PFSK-1 (cell line): Measurements from ENCODE around the gene NCOA1.

ENCODE experiments used
- FOXP2 ChIP-seq: optimal IDR thresholded peaks from 2 replicates; pipeline ENCODE3; 2011; ENCODE audit warnings: borderline replicate concordance, control low read depth, inconsistent platforms; ENCODE audit not compliant: insufficient read depth; ENCODE audit errors: extremely low read length, extremely low read depth
- POLR2AphosphoS5 ChIP-seq: IDR thresholded peaks from 2 replicates; pipeline ENCODE4 v1.6.1; 2012; ENCODE audit warnings: low read depth, mild to moderate bottlenecking, control low read depth, low read length, moderate library complexity
- REST ChIP-seq, 2 experiments: IDR thresholded peaks; 2 replicates each; pipeline versions ENCODE4 v1.6.1 to v1.8.0; 2011 to 2012; ENCODE audit warnings: low read depth in 2 of 2, low read length in 2 of 2, control low read depth in 1 of 2, inconsistent platforms in 1 of 2, mild to moderate bottlenecking in 1 of 2, moderate library complexity in 1 of 2; ENCODE audit not compliant: insufficient read depth in 1 of 2
- SIN3A ChIP-seq: IDR thresholded peaks from 2 replicates; pipeline ENCODE4 v1.6.1; 2012; ENCODE audit warnings: mild to moderate bottlenecking, low read length, moderate library complexity, borderline replicate concordance; ENCODE audit not compliant: insufficient read depth
- TAF1 ChIP-seq: IDR thresholded peaks from 2 replicates; pipeline ENCODE4 v1.6.1; 2012; ENCODE audit warnings: low read length, control low read depth, borderline replicate concordance; ENCODE audit not compliant: insufficient read depth

NCOA1 gene

GRCh38 chr2:24671230-24671629 is 180.2 kb downstream of the NCOA1 start:
- no peak for TF ChIP-seq REST (IDR thresholded peaks at IDR 0.05; ENCODE audit: insufficient read depth in 1 of 2, low read depth in 2 of 2, low read length in 2 of 2)
- TF ChIP-seq FOXP2: no peak

GRCh38 chr2:24672589-24672988 is 181.5 kb downstream of the NCOA1 start:
- TF ChIP-seq TAF1 (no peak), REST (IDR thresholded peaks at IDR 0.05; ENCODE audit: insufficient read depth in 1 of 2, low read depth in 2 of 2, low read length in 2 of 2) (no peak), POLR2AphosphoS5 (no peak), SIN3A (no peak), FOXP2 (no peak)

GRCh38 chr2:24675338-24675737 is 184.3 kb downstream of the NCOA1 start:
- TF ChIP-seq REST (IDR thresholded peaks at IDR 0.05; ENCODE audit: insufficient read depth in 1 of 2, low read depth in 2 of 2, low read length in 2 of 2): no peak
- TF ChIP-seq FOXP2: no peak
- TF ChIP-seq TAF1: no peak
- no peak for TF ChIP-seq SIN3A
- no peak for TF ChIP-seq POLR2AphosphoS5

GRCh38 chr2:24676493-24676892 is 185.4 kb downstream of the NCOA1 start:
- TF ChIP-seq POLR2AphosphoS5 (no peak), REST (IDR thresholded peaks at IDR 0.05; ENCODE audit: insufficient read depth in 1 of 2, low read depth in 2 of 2, low read length in 2 of 2) (no peak), FOXP2 (no peak), SIN3A (no peak), TAF1 (no peak)

- no peak for TF ChIP-seq SIN3A
- no peak for TF ChIP-seq FOXP2
- no peak for TF ChIP-seq REST (IDR thresholded peaks at IDR 0.05; ENCODE audit: insufficient read depth in 1 of 2, low read depth in 2 of 2, low read length in 2 of 2)
These were observed 189.1 kb downstream of the NCOA1 start for GRCh38 chr2:24680196-24680595.
